Natural killer cell treated with Interleukin-12 subunit alpha and Interleukin-12 subunit beta and Interleukin-15 and Interleukin-18, amount 100 ng/mL, for 72 hours (primary cell): ENCODE data around the gene GPR183. TPM values are rescaled to one million over a fixed set of nuclear protein-coding genes. Genes with fewer than 3 reads are reported as not detected.

Source experiments
- ATAC-seq, 2 donors: fragments of 150-1000 bp; cut with Tn5 transposase in 1 of 2; sonication (Bioruptor Pico), chemical (Tn5 transposase) in 1 of 2; 2 replicates each; pipeline ENCODE4 v1.10.0; 2021
- DNase-seq: peaks from one replicate; pipeline ENCODE4 v3.0.0; 2022; ENCODE audit warnings: low spot score
- H3K27ac Mint-ChIP-seq, 2 donors: 1 replicate in 1 of 2; 2 replicates in 1 of 2; pipeline ENCODE4 v1.8.0; 2022; ENCODE audit warnings: mixed read lengths in 2 of 2, mild to moderate bottlenecking in 1 of 2, moderate library complexity in 1 of 2
- H3K27me3 Mint-ChIP-seq, 2 donors: 1 replicate in 1 of 2; 2 replicates in 1 of 2; pipeline ENCODE4 v1.8.0; 2022; ENCODE audit warnings: mixed read lengths in 2 of 2
- H3K36me3 Mint-ChIP-seq: one replicate; pipeline ENCODE4 v1.8.0; 2022; ENCODE audit warnings: mixed read lengths
- H3K4me1 Mint-ChIP-seq, 2 donors: 1 replicate in 1 of 2; 2 replicates in 1 of 2; pipeline ENCODE4 v1.8.0; 2022; ENCODE audit warnings: low read depth in 2 of 2, mixed read lengths in 2 of 2, mild to moderate bottlenecking in 1 of 2
- H3K4me3 Mint-ChIP-seq: one replicate; pipeline ENCODE4 v1.8.0; 2022; ENCODE audit warnings: mixed read lengths
- H3K9me3 Mint-ChIP-seq: 2 replicates; pipeline ENCODE4 v1.8.0; 2022; ENCODE audit warnings: mixed read lengths
- total RNA-seq, 2 donors: library from RNA; stranded (reverse); gene quantifications; one replicate each; pipeline ENCODE4 v1.2.3, GENCODE V29; 2022

GPR183 gene
- 10 to 100 TPM in 1 of 2 donors, 1 to 10 TPM in 1; 5.4 to 10.2 TPM for total RNA-seq

GRCh38 chr13:99307247-99307646 is at the start of gene GPR183:
GPR183 (minus strand) TSS chr13:99307399; CDS start chr13:99296145, 11,254 bp downstream.
- H3K9me3 Mint-ChIP-seq: no peaks in the 10 kb centered on the region
- peak within 1 kb of the TSS; percentile 78 to 94 for H3K27ac Mint-ChIP-seq
- peaks cover 13% of the 10 kb centered on the region for H3K36me3 Mint-ChIP-seq
- peak within 1 kb of the TSS; percentile 77 for H3K4me3 Mint-ChIP-seq
- DNase-seq (no peak), ATAC-seq (peak; percentile 67 to 73)
- no peaks in the 10 kb centered on the region for H3K27me3 Mint-ChIP-seq
- peaks cover 61 to 77% of the 10 kb centered on the region in 2 donors for H3K4me1 Mint-ChIP-seq

GRCh38 chr13:99356262-99357091 is 49.3 kb upstream of the GPR183 start:
- DNase-seq (peak; percentile 84), ATAC-seq (peak; percentile 70 to 85)
- peak overlapping the region; percentile 87 to 88 for H3K27ac Mint-ChIP-seq
- H3K4me1 Mint-ChIP-seq: peaks cover 68 to 89% of the 10 kb centered on the region in 2 donors
- no peaks in the 10 kb centered on the region for H3K9me3 Mint-ChIP-seq
- H3K4me3 Mint-ChIP-seq: peak overlapping the region; percentile 82
- peaks cover 23% of the 10 kb centered on the region for H3K36me3 Mint-ChIP-seq
- peaks cover 0 to 9% of the 10 kb centered on the region in 2 donors for H3K27me3 Mint-ChIP-seq

- Mint-ChIP-seq H3K4me1 (peaks cover 69 to 90% of the 10 kb centered on the region in 2 donors), H3K36me3 (peaks cover 25% of the 10 kb centered on the region), H3K27me3 (peaks cover 0 to 9% of the 10 kb centered on the region in 2 donors), H3K4me3 (peak overlapping the region; percentile 82), H3K27ac (peak overlapping the region; percentile 87 to 88), H3K9me3 (no peaks in the 10 kb centered on the region)
- DNase-seq (no peak), ATAC-seq (peak in 1 of 2 donors; percentile 2)
Measured at GRCh38 chr13:99356012-99356261, 48.7 kb upstream of the GPR183 start.

- Mint-ChIP-seq H3K4me1 (peaks cover 67 to 90% of the 10 kb centered on the region in 2 donors), H3K27ac (peak overlapping the region; percentile 87 to 88), H3K4me3 (peak overlapping the region; percentile 82), H3K36me3 (peaks cover 21% of the 10 kb centered on the region), H3K9me3 (no peaks in the 10 kb centered on the region), H3K27me3 (peaks cover 0 to 9% of the 10 kb centered on the region in 2 donors)
- no peak for DNase-seq
- no peak for ATAC-seq
Measured at GRCh38 chr13:99355267-99356011, 48.2 kb upstream of the GPR183 start.

- ATAC-seq (peak in 1 of 2 donors; percentile 39), DNase-seq (no peak)
- Mint-ChIP-seq H3K36me3 (peaks cover 22% of the 10 kb centered on the region), H3K27ac (peak overlapping the region; percentile 87 to 88), H3K4me1 (peaks cover 69 to 90% of the 10 kb centered on the region in 2 donors), H3K9me3 (no peaks in the 10 kb centered on the region), H3K27me3 (peaks cover 0 to 9% of the 10 kb centered on the region in 2 donors), H3K4me3 (peak overlapping the region; percentile 86)
Measured at GRCh38 chr13:99354371-99354951, 47.3 kb upstream of the GPR183 start.

GRCh38 chr13:99353836-99354235 is 46.6 kb upstream of the GPR183 start:
- DNase-seq: no peak
- Mint-ChIP-seq H3K4me3 (peak overlapping the region; percentile 86), H3K36me3 (peaks cover 26% of the 10 kb centered on the region), H3K9me3 (no peaks in the 10 kb centered on the region), H3K27me3 (peaks cover 0 to 8% of the 10 kb centered on the region in 2 donors), H3K27ac (peak overlapping the region; percentile 87 to 88), H3K4me1 (peaks cover 72 to 88% of the 10 kb centered on the region in 2 donors)
- ATAC-seq: no peak

- Mint-ChIP-seq H3K4me3 (peak overlapping the region; percentile 86), H3K27ac (peak overlapping the region in 1 of 2 donors; percentile 64), H3K36me3 (peaks cover 27% of the 10 kb centered on the region), H3K4me1 (peaks cover 70 to 86% of the 10 kb centered on the region in 2 donors), H3K27me3 (peaks cover 0 to 5% of the 10 kb centered on the region in 2 donors), H3K9me3 (no peaks in the 10 kb centered on the region)
- ATAC-seq (no peak), DNase-seq (no peak)
Measured at GRCh38 chr13:99353246-99353600, 46.0 kb upstream of the GPR183 start.

GRCh38 chr13:99352351-99353245 is 45.4 kb upstream of the GPR183 start:
- Mint-ChIP-seq H3K4me1 (peaks cover 71 to 87% of the 10 kb centered on the region in 2 donors), H3K27me3 (peaks cover 0 to 5% of the 10 kb centered on the region in 2 donors), H3K27ac (peak overlapping the region; percentile 16 to 64), H3K36me3 (peaks cover 27% of the 10 kb centered on the region), H3K4me3 (peak overlapping the region; percentile 86), H3K9me3 (no peaks in the 10 kb centered on the region)
- ATAC-seq: peak in 1 of 2 donors; percentile 15
- no peak for DNase-seq

- peaks cover 70 to 87% of the 10 kb centered on the region in 2 donors for H3K4me1 Mint-ChIP-seq
- DNase-seq: no peak
- peaks cover 27% of the 10 kb centered on the region for H3K36me3 Mint-ChIP-seq
- peaks cover 0 to 5% of the 10 kb centered on the region in 2 donors for H3K27me3 Mint-ChIP-seq
- peak; percentile 62 to 70 for ATAC-seq
- H3K9me3 Mint-ChIP-seq: no peaks in the 10 kb centered on the region
- peak overlapping the region; percentile 16 to 64 for H3K27ac Mint-ChIP-seq
- H3K4me3 Mint-ChIP-seq: peak overlapping the region; percentile 86
Measured at GRCh38 chr13:99351772-99352171, 44.6 kb upstream of the GPR183 start.

GRCh38 chr13:99350191-99350590 is 43.0 kb upstream of the GPR183 start:
- H3K4me3 Mint-ChIP-seq: no peak overlapping the region
- ATAC-seq (no peak), DNase-seq (no peak)
- H3K27ac Mint-ChIP-seq: no peak overlapping the region
- peaks cover 64 to 80% of the 10 kb centered on the region in 2 donors for H3K4me1 Mint-ChIP-seq
- H3K36me3 Mint-ChIP-seq: peaks cover 27% of the 10 kb centered on the region
- H3K9me3 Mint-ChIP-seq: no peaks in the 10 kb centered on the region
- H3K27me3 Mint-ChIP-seq: peaks cover 0 to 5% of the 10 kb centered on the region in 2 donors

- H3K27ac Mint-ChIP-seq: peak overlapping the region; percentile 31 to 32
- ATAC-seq: peak; percentile 51
- H3K36me3 Mint-ChIP-seq: peaks cover 25% of the 10 kb centered on the region
- no peak for DNase-seq
- peaks cover 0 to 3% of the 10 kb centered on the region in 2 donors for H3K27me3 Mint-ChIP-seq
- H3K4me3 Mint-ChIP-seq: peak overlapping the region; percentile 1
- H3K4me1 Mint-ChIP-seq: peaks cover 57 to 66% of the 10 kb centered on the region in 2 donors
- no peaks in the 10 kb centered on the region for H3K9me3 Mint-ChIP-seq
Measured at GRCh38 chr13:99347911-99348451, 40.8 kb upstream of the GPR183 start.

GRCh38 chr13:99347335-99347878 is 40.2 kb upstream of the GPR183 start:
- Mint-ChIP-seq H3K4me1 (peaks cover 56 to 60% of the 10 kb centered on the region in 2 donors), H3K4me3 (peak overlapping the region; percentile 1), H3K27me3 (peaks cover 0 to under 1% of the 10 kb centered on the region in 2 donors), H3K36me3 (peaks cover 25% of the 10 kb centered on the region), H3K27ac (peak overlapping the region; percentile 31 to 32), H3K9me3 (no peaks in the 10 kb centered on the region)
- ATAC-seq (no peak), DNase-seq (no peak)
